ENCODE data around the gene ZAP70.

Gene ZAP70

GRCh38 chr2:97734061-97735051 lies 21.0 kb downstream of the ZAP70 start:
- no peak for DNase-seq (ENCODE audit: low read depth)

DNA sequence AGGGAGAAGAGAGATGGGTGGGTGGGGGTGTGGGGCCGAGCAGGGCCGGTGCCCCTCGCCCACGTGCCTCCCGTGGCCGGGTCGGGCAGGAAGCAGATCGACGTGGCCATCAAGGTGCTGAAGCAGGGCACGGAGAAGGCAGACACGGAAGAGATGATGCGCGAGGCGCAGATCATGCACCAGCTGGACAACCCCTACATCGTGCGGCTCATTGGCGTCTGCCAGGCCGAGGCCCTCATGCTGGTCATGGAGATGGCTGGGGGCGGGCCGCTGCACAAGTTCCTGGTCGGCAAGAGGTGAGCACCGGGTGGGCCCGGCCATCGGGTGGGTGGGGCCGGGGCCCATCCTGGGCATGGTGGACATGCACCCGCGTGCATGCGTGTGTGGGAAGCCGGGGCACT lies 21.8 kb downstream of the ZAP70 start:
- DNase-seq (ENCODE audit: low read depth) = no peak

DNA sequence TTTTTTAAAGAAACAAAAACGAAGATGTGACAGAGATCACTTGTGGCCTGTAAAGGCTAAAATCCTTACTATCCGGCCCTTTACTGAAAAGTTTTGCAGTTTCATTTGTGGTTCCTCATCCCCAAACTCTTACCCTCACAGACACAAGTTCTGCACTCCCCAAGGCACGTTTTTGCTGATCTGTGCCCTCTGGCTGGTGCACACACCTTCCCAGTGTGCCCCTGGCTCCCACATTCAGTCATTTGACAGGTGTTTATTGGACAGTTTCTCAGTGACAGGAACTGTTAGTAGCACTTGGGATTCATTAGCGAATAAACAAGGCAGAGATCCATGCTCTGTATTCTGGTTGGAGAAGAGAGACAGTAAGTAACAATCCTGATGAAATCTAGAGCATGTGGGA lies 22.8 kb downstream of the ZAP70 start:
- DNase-seq (ENCODE audit: low read depth) = no peak

GRCh38 chr2:97736608-97737330 lies 23.4 kb downstream of the ZAP70 start:
- DNase-seq (ENCODE audit: low read depth) = no peak

DNA sequence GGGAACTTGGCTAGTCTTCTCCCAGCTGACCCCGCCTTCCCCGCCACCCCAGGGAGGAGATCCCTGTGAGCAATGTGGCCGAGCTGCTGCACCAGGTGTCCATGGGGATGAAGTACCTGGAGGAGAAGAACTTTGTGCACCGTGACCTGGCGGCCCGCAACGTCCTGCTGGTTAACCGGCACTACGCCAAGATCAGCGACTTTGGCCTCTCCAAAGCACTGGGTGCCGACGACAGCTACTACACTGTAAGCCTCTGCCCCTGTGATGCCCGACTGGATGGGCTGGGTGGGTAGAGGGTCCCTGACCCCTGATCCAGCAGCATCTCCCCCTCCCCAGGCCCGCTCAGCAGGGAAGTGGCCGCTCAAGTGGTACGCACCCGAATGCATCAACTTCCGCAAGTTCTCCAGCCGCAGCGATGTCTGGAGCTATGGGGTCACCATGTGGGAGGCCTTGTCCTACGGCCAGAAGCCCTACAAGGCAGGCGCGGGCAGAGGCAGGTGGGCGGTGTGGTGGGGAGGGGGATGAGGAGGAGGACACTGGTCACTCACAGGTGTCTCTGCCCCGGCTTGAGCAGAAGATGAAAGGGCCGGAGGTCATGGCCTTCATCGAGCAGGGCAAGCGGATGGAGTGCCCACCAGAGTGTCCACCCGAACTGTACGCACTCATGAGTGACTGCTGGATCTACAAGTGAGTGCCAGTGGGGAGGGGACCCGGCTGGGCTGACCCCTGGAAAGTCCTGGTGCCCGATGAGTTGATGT lies 24.2 kb downstream of the ZAP70 start:
- DNase-seq (ENCODE audit: low read depth) = no peak

GRCh38 chr2:97738179-97739019 lies 25.0 kb downstream of the ZAP70 start:
- no peak for DNase-seq (ENCODE audit: low read depth)

DNA sequence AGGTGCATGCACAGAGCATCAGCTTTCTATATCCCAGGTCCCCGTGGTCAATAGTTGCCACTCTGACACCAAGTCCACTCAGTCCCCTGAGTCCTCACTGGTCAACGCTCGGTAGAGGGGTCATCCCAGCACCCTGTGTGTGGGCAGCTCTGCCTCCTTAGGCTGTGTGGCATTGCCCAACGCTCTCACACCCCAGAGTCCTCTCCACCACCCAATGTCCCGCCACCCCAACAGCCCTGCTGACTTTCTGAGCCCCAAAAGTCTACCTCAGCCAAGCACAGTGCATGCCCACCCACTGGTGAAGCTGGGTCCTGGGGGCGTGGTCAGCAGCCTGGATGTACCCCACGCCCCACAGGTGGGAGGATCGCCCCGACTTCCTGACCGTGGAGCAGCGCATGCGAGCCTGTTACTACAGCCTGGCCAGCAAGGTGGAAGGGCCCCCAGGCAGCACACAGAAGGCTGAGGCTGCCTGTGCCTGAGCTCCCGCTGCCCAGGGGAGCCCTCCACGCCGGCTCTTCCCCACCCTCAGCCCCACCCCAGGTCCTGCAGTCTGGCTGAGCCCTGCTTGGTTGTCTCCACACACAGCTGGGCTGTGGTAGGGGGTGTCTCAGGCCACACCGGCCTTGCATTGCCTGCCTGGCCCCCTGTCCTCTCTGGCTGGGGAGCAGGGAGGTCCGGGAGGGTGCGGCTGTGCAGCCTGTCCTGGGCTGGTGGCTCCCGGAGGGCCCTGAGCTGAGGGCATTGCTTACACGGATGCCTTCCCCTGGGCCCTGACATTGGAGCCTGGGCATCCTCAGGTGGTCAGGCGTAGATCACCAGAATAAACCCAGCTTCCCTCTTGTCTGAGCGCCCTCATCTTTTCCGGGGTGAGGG lies 25.9 kb downstream of the ZAP70 start:
- no peak for DNase-seq (ENCODE audit: low read depth)

DNA sequence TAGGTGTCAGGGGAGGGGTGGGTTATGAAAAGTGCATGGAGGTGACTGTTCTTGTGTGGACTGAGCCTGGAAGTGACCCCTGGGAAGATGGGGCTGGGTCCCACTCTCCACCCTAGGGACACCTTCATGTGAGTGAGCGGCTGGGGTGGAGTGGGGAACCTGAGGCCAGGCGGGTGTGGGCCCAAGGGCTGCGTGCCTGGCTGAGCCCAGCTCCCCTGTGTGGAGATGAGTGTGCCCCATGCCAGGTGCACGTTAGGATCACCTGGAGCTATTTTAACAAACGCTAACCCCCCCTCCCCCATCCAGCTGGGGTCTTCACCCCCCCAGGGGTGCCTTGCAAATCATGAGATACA lies 26.5 kb downstream of the ZAP70 start:
- DNase-seq (ENCODE audit: low read depth) = no peak

- DNase-seq (ENCODE audit: low read depth) = peak; percentile 46
Observed at GRCh38 chr2:97740590-97741182, 27.3 kb downstream of the ZAP70 start.

DNA sequence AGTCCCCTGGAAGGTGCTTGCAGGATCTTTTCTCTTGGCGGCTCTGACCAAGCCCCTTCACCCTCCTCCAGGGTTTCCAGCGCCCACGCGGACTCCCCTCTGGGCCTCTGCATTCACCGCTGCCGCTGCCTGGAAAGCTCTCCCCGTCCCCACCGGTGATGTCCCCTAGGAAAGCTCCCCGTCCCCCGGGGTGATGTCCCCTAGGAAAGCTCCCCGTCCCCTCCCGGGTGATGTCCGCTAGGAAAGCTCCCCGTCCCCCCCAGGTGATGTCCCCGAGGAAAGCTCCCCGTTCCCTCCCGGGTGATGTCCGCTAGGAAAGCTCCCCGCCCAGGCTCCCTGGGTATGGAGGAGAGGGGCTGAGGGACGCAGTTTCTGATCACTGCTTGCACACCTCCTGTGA lies 27.9 kb downstream of the ZAP70 start:
- DNase-seq (ENCODE audit: low read depth) = no peak

DNA sequence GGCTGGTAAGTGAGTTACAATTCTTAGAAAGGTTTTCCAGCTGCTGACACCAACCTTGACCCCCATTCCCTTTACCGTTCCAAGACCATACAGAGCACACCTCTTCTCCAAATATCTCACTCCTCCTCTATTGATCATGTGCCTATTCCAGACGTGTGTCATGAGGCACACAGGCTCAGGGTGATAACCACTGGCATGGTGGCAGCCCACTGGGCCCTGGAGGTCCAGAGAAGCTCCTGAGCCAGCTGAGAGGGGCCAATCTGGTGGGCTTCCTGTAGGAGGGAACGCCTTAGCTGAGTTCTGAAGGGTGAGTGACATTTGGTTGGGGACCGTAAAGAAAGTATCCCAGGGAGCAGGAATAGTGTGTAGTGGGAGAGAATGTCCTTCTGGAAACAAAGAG lies 28.3 kb downstream of the ZAP70 start:
- DNase-seq (ENCODE audit: low read depth) = no peak

GRCh38 chr2:97742381-97742847 lies 29.0 kb downstream of the ZAP70 start:
- no peak for DNase-seq (ENCODE audit: low read depth)

GRCh38 chr2:97743913-97744312 lies 30.5 kb downstream of the ZAP70 start:
- no peak for DNase-seq (ENCODE audit: low read depth)

- peak; percentile 49 for DNase-seq (ENCODE audit: low read depth)
Observed at GRCh38 chr2:97745474-97746174, 32.2 kb downstream of the ZAP70 start.

- DNase-seq (ENCODE audit: low read depth) = no peak
Observed at GRCh38 chr2:97747285-97747684, 33.9 kb downstream of the ZAP70 start.

DNA sequence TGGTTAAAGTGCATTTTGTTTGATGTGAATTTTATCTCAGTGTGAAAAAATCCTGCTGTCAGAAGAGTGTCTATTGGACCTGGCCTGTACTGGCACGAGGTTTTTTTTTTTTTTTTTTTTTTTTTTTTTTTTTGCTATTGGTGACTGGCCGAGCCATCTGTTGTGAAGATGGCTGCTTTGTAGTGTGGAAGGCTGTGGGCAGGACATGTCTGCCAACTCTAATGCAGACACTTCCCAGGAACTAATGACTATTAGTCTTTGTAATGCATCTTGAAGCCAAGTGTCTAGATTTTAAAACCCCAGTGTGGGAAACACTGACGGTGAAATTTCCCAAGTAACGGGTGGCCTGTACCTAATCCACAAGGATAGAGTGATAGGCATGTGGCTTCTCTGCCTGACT lies 34.3 kb downstream of the ZAP70 start:
- no peak for DNase-seq (ENCODE audit: low read depth)

DNA sequence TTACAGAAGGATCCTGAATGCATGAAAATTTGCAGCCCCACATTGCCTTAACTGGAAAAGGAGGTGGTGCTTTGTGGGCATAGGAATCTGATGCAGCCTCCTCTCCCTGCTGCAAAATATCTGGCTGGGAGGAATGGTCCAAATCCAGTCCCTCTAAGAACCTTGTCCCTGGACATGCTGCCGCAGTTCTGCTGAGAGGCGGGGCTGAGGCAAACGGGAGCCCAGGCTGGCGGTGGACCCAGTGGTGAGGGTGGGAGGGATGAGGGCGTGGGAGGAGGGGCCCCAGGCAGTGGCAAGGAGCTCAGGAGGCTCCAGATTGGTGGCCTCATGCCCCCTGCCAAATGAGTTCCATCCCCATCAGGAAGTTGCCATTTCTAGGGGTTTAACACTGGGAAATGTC lies 36.2 kb downstream of the ZAP70 start:
- DNase-seq (ENCODE audit: low read depth) = no peak

DNA sequence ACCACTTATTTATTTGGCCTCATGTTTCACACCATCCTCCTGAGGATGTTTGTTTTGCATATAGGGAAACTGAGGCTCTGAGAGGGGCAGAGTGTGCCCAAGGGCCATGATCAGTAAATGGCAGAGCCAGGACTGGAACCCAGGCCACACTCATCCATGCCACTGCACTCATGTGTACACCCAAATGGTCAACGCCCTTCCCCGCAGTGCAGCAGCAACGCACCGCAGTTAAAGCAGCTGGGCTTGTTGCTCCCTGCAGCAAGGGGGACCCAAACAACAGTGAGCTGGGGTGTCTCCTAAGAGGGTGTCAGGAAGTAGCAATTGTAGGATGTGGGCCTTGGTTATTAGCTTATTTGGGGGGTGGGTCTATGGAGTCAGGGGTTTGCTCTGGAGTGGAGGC lies 36.6 kb downstream of the ZAP70 start:
- DNase-seq (ENCODE audit: low read depth) = no peak

DNA sequence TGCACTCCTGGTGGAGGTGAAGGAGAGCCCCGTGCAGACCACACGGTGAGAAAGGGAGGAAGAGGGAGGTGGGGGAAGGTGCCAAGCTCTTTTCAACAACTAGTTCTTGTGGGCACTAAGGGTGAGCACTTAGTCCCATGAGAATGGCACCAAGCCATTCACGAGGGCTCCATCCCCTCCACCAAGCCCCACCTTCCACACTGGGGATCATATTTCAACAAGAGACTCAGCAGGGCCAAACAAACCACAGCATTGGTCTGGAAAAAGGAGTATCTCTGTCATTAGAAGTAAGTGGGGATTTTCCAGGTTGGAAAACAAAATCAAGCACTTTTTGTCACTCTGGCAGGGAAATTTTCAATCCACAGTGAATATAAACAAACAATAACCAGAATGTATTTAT lies 38.4 kb downstream of the ZAP70 start:
- DNase-seq (ENCODE audit: low read depth) = no peak
